GM15510 (cell line): ENCODE results near the gene MPO.

ENCODE experiments used
- POLR2A ChIP-seq: IDR thresholded peaks from 3 replicates; pipeline ENCODE4 v1.6.1; 2011; ENCODE audit warnings: borderline replicate concordance; ENCODE audit not compliant: insufficient read length; ENCODE audit errors: extremely low read depth

MPO gene

GRCh38 chr17:58313815-58314705 is 33.3 kb upstream of the MPO start:
- TF ChIP-seq POLR2A, result no peak

DNA sequence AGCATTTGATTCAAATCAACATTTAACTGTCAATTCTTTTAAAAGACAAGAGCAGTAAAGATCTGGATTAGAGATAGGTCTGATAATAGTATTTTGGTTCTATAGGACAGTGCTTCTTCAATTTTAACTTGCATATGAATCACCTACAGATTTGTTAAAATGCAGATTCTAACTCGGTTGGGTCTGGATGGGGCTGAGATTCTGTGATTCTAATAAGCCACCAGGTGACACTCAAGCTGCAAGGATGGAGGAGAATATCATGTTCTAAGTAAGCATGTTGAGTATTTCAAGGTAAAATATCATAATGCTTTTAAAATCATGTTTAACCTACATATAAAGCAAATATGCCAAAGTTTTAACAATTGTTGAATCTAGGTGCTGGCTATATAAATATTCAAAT is 32.1 kb upstream of the MPO start:
- TF ChIP-seq POLR2A, result no peak

GRCh38 chr17:58312021-58312630 is 31.4 kb upstream of the MPO start:
- TF ChIP-seq POLR2A, result no peak

GRCh38 chr17:58311429-58311894 is 30.7 kb upstream of the MPO start:
- no peak for TF ChIP-seq POLR2A

GRCh38 chr17:58310511-58311428 is 30.0 kb upstream of the MPO start:
- TF ChIP-seq POLR2A, result no peak

DNA sequence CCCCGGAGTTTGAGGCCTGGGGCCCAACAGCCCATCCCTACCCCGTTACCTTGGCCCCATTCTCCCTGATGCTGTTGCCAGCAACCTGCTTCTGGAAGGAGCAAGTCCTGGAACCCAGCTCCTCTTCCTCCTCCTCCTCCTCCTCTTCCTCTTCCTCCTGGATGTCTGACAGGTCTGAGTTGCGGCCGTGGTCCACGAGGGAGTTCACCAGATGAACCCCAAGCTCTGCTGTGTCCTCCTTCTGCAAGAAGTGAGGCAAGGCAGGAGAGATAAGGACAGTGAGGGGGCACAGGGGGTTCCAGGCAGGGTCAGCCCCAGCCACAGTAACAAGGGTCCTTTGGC is 29.2 kb upstream of the MPO start:
- TF ChIP-seq POLR2A, result no peak

DNA sequence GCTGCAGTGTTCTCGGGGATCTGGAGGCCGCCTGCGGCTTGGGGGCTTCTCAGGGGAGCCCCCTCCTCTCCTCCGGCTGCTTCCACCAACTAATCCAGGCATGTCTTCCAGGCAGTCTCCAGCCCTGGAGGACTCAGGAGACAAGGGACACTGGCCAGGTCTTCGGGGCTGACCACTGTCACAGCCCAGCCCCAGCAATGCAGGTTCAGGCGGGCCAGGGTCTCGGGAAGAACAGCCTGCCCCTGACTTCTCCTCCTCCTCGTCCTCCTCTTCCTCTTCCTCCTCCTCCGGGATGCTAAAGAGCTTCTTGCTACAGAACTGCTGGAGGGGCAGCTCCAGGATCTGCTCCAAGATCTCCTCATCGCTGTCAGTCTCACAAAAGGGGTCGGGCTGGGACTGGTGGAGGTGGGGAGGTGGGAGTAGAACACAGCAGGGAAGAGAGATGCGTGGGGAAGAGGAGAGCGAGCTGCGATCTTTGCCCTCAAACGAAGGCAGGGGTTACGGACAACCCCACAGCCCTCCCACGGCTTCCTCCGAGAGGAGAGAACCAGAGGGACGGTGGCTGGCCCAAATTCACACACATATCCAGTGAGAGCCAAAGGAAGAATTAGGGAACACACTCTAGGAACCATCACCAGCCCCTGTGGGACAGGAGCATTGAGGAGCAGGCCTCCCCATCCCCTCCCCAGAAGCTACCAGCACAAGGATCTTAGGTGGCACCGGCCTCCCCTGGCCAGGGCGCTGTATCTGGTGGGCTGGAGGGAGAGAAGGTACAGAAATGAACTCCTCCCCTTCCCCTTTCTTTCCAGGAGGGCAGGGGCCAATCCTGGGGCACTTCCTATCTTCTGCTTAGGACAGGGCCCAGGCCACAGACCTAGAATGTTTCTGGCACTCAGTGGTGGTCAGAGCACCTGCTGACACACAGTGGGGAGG is 28.5 kb upstream of the MPO start:
- TF ChIP-seq POLR2A, result no peak

DNA sequence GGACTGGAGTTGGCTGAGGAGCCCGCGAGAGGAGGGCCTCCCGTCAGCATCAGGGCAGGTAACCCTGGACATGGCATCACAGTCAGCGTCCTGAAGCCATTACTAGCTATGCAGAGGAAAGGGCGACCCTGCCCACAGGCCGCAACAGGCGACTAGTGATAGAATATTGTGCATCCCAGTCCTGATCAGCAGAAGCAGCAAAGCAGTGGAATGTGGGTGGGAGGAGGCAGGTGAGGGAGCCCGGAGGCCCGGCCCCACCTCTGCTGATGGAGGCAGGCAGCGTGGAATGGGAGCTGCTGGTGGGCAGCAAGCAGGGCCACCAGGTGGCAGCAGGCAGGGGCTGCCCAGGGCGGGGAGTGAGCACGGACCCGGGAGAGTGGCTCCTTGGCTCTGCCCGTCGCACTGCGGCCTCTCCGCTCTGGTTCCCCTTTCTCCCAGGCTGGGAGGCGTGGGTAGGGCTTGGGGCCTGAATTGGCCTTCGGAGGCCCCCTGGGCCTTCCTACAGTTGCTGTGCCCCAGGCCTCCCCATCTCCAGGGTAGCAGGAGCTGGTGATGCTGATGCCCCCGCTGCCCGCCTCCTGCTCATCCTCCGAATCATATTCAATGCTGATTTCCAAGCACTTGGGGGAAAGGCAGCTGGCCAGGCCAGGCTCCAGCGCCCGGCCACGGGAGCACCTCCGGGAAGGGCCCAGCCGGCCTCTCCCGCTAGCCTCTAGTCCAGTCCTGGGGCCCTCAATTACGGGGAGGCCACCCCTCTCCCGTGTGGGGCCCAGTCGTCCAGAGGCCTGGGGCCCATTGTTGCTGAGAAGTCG is 27.6 kb upstream of the MPO start:
- TF ChIP-seq POLR2A, result no peak

GRCh38 chr17:58307468-58308172 is 26.9 kb upstream of the MPO start:
- TF ChIP-seq POLR2A, result no peak

DNA sequence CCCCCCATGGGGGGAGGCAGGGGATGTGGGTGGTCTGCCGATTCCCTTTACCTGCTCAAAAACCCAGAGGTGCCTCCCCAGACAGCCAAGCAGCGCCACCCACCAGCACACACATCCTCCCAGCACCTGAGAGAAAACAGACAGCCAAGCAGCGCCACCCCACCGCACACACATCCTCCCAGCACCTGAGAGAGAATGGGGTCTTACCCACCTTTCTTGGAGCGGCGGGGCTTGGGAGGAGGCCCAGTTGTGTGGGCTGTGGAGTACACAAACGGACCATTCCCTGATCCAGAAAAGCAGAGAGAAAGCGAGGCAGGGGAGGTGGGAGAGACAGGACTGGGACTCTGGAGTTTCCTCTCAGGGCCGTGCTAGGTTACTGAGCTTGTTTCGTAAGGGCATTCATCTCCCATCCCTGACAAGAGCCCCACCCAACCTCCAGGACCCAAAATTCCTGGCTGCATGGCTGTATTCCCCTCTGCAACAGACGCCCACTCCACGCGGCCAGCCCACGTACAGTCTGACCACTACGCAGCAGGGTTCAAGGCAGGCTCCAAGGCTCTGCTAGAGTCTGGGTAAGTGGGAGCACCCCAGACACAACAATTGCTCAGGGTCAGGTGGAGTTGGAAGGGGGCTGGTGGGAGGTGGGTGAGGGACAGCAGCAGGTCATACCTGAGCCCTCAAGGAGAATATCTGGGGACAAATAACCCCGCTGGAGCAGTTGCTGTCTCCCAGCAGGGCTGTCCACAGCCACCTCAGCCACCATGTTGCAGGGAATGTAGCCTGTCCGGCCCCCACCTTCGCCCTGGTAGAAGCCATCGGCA is 25.6 kb upstream of the MPO start:
- no peak for TF ChIP-seq POLR2A

DNA sequence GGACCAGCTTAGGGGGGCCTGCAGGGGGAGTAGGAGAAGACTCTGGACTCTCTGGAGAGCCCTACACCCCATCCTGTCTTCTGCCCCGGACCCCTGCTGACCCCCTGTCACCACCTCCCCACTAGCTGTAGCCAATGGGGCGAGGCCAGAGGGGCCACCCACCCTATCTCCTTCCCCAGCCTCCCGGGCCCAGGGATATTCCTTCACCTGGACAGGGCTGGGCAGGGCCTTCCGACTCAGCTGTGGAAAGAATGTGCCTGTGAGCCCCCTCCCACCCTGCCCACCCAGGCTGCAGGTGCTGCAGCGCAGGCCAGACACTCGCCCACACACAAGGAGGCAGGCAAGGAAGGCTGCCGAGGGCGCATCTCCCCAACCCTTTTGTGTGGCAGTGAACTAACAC is 24.9 kb upstream of the MPO start:
- no peak for TF ChIP-seq POLR2A

GRCh38 chr17:58304750-58305486 is 24.2 kb upstream of the MPO start:
- no peak for TF ChIP-seq POLR2A
